Aorta (tissue), 5 donors: ENCODE results near the gene ALLC. TPM values are rescaled to one million over a fixed set of nuclear protein-coding genes. Genes with fewer than 3 reads are reported as not detected.
A peak's percentile ranks its signal among the peaks of the same experiment; 100 is the strongest.
"Not testable (repeated sequence)": the region's sequence is repeated elsewhere in the genome, so short reads cannot be mapped to it uniquely, and the experiment has no call there.

Experiments
- ATAC-seq: fragments of 200-7000 bp; cut with Tn5 transposase; one replicate; pipeline ENCODE4 v1.9.1; 2022; ENCODE audit warnings: moderate library complexity; ENCODE audit not compliant: low FRiP score
- DNase-seq, 2 donors: peaks; one replicate each; pipeline ENCODE4 v3.0.0-alpha.2; 2020
- H3K27ac ChIP-seq, 2 donors: one replicate each; pipeline ENCODE4 v1.5.1; 2013; ENCODE audit warnings: low read length in 2 of 2, mild to moderate bottlenecking in 2 of 2, moderate library complexity in 2 of 2, control low read depth in 1 of 2, inconsistent platforms in 1 of 2, low read depth in 1 of 2
- H3K27me3 ChIP-seq, 2 donors: one replicate each; pipeline ENCODE4 v1.6.1; 2013; ENCODE audit warnings: control low read depth in 1 of 2, low read length in 1 of 2, mild to moderate bottlenecking in 1 of 2, moderate library complexity in 1 of 2; ENCODE audit not compliant: insufficient read depth in 2 of 2, control insufficient read depth in 1 of 2
- H3K36me3 ChIP-seq, 2 donors: one replicate each; pipeline ENCODE4 v1.6.1; 2013; ENCODE audit warnings: control low read depth in 1 of 2, low read length in 1 of 2, mild to moderate bottlenecking in 1 of 2; ENCODE audit not compliant: insufficient read depth in 2 of 2, control insufficient read depth in 1 of 2
- H3K4me1 ChIP-seq, 2 donors: one replicate each; pipeline ENCODE4 v1.6.1; 2013; ENCODE audit warnings: low read length in 2 of 2, control low read depth in 1 of 2, mild to moderate bottlenecking in 1 of 2, moderate library complexity in 1 of 2; ENCODE audit not compliant: insufficient read depth in 2 of 2, control insufficient read depth in 1 of 2
- H3K4me3 ChIP-seq, 2 donors: one replicate each; pipeline ENCODE4 v1.5.1; 2013; ENCODE audit warnings: low read length in 2 of 2, control low read depth in 1 of 2, mild to moderate bottlenecking in 1 of 2
- H3K9me3 ChIP-seq: one replicate; pipeline ENCODE4 v1.6.1; 2013; ENCODE audit warnings: mild to moderate bottlenecking, low read length; ENCODE audit not compliant: control insufficient read depth
- WGBS, 2 donors: extraction: QIAGEN DNeasy Blood & Tissue Kit; methylation state at CpG; one replicate each; pipeline ENCODE4 v1.1.7; 2013; 5-methylcytosine and 5-hydroxymethylcytosine counted together
- intact Hi-C, 2 donors: fragments of 100-400 bp; cut with DNase I; formaldehyde crosslinking; loops; one replicate each; pipeline versions ENCODE4 v1.14.2 to v1.15.0; 2022
- polyA plus RNA-seq, 2 donors: library from polyadenylated mRNA; stranded (reverse); fragments of 200-250 nt; gene quantifications; one replicate each; pipeline ENCODE4 v1.2.3, GENCODE V29; 2013
- total RNA-seq, 2 donors: library from RNA; stranded (reverse); fragmentation: NEBNext Ultra II Directional; extraction: Animal tissue kit (Norgen Biotek cat#: 25700); gene quantifications; one replicate each; pipeline ENCODE4 v1.2.1, GENCODE V29; 2021
- donor health status: healthy with polysubstance abuse.
- donor health status: Bipolar disorder and iron deficiency.
- donor health status: DM: no; HTN: no; CAD: no.
- donor health status: DM: no; HTN: no; CAD: no.
- donor health status: DM: yes; HTN: yes; CAD: no.

ALLC gene
- total and polyA plus RNA-seq, 4 donors = 1.4 to 5.3 TPM; not detected in 2

- ATAC-seq, H3K9me3 ChIP-seq, H3K36me3 ChIP-seq, H3K4me1 ChIP-seq, intact Hi-C loops, H3K27me3 ChIP-seq, H3K4me3 ChIP-seq, H3K27ac ChIP-seq, DNase-seq: not testable (repeated sequence)
- 80 to 85% methylated on average over 2 of the region's 2 CpGs for WGBS, 2 donors
These were observed 43.3 kb upstream of the ALLC start for GRCh38 chr2:3614743-3615142.

GRCh38 chr2:3615541-3616200 is 42.3 kb upstream of the ALLC start:
- DNase-seq = peak in 1 of 2 donors; percentile 24
- 94 to 97% methylated on average over 41 to 46 of the region's 46 CpGs for WGBS, 2 donors

GRCh38 chr2:3616435-3617197 is 41.4 kb upstream of the ALLC start:
- H3K4me1 ChIP-seq, H3K9me3 ChIP-seq, H3K27ac ChIP-seq, H3K36me3 ChIP-seq, H3K27me3 ChIP-seq, H3K4me3 ChIP-seq, intact Hi-C loops, ATAC-seq: not testable (repeated sequence)
- WGBS, 2 donors = 96 to 99% methylated on average over 24 to 25 of the region's 25 CpGs
- peak in 1 of 2 donors; percentile 20 for DNase-seq

More at GRCh38 chr2:3615541-3616200, 42.3 kb upstream of the ALLC start:
- intact Hi-C loops, ATAC-seq, H3K27ac ChIP-seq, H3K36me3 ChIP-seq, H3K9me3 ChIP-seq, H3K4me3 ChIP-seq, H3K4me1 ChIP-seq, H3K27me3 ChIP-seq: not testable (repeated sequence)

DNA sequence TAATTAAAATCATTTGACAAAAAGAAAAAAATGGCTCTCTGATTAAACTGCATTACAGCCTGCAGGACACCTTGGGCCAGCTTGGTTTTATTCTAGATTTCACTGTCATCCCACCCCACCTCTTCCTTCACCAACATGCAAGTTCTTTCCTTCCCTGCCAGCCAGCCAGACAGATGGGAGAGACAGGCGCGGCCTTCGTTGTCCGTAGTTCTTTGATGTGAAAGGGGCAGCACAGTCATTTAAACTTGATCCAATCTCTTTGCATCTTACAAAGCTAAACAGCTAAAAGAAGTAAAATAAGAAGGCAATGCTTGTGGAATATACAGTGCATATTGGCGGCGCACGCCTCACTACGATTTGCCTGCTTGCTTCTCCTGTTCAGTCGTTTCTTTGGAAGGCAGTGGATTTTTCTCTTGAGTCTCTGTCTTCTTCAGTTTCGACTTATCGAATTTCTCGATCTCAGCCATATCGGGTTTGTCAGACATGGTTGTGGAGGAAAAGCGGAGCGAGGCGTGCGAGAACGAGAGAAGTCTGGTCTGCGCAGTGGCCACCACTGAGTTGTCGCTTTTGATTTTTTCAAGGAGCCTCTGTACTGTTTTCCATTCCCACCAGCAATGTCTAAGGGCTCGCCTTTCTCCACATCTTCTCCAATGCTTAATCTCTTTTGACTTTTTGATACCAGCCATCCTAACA is 40.7 kb upstream of the ALLC start:
- no peak for ATAC-seq
- Histone ChIP-seq H3K9me3 (peaks cover 1% of the 10 kb centered on the region), H3K27me3 (no peaks in the 10 kb centered on the region), H3K4me1 (no peaks in the 10 kb centered on the region), H3K27ac (no peak overlapping the region), H3K36me3 (no peaks in the 10 kb centered on the region), H3K4me3 (no peak overlapping the region)
- intact Hi-C loops = no loop called here
- DNase-seq = peak in 1 of 2 donors; percentile 39
- WGBS, 2 donors = 95 to 96% methylated on average over 21 of the region's 21 CpGs

- Histone ChIP-seq H3K4me3 (no peak overlapping the region), H3K9me3 (peaks cover 1% of the 10 kb centered on the region), H3K27ac (no peak overlapping the region), H3K36me3 (no peaks in the 10 kb centered on the region), H3K27me3 (no peaks in the 10 kb centered on the region), H3K4me1 (no peaks in the 10 kb centered on the region)
- DNase-seq (no peak), ATAC-seq (no peak)
- intact Hi-C loops = no loop called here
These were observed 39.6 kb upstream of the ALLC start for GRCh38 chr2:3618367-3618766.

DNA sequence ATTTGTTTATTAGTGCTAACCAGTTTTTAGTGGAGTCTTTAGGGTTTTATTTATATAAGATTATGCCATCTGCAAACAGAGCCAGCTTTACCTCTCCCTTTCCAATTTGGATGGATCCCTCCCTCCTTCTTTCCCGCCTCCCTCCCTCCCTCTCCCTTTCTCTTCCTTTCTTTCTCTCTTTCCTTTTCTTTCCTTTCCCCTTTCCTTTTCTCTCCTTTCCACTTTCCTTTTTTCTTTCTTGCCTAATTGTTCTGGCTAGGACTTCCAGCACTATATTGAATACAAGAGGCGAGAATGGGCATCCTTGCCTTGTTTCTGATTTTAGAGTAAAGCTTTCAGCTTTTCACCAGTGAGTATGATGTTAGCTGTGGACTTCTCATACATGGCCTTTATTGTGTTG is 39.0 kb upstream of the ALLC start:
- no peak for DNase-seq
- 88 to 98% methylated on average over 2 of the region's 2 CpGs for WGBS, 2 donors
- H3K4me1 ChIP-seq = no peaks in the 10 kb centered on the region
- H3K27me3 ChIP-seq = no peaks in the 10 kb centered on the region
- no peaks in the 10 kb centered on the region for H3K36me3 ChIP-seq
- no peak overlapping the region for H3K4me3 ChIP-seq
- intact Hi-C loops = no loop called here
- ATAC-seq = no peak
- H3K9me3 ChIP-seq = peaks cover 2% of the 10 kb centered on the region
- no peak overlapping the region for H3K27ac ChIP-seq

DNA sequence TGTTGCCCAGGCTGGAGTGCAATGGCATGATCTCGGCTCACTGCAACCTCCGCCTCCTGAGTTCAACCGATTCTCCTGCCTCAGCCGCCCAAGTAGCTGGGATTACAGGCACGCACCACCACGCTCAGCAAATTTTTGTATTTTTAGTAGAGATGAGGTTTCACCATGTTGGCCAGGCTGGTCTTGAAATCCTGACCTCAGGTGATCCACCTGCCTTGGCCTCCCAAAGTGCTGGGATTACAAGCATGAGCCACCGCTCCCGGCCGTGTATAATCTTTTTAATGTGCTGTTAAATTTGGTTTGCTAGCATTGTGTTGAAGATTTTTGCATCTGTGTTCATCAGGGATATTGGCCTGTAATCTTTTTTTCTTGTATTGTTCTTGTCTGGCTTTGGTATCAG is 38.3 kb upstream of the ALLC start:
- H3K27ac ChIP-seq, H3K9me3 ChIP-seq, H3K4me1 ChIP-seq, intact Hi-C loops, H3K4me3 ChIP-seq, H3K27me3 ChIP-seq, ATAC-seq, H3K36me3 ChIP-seq, DNase-seq: not testable (repeated sequence)
- 97 to 98% methylated on average over 9 of the region's 9 CpGs for WGBS, 2 donors

GRCh38 chr2:3620834-3621233 is 37.2 kb upstream of the ALLC start:
- no peaks in the 10 kb centered on the region for H3K27me3 ChIP-seq
- no peaks in the 10 kb centered on the region for H3K4me1 ChIP-seq
- intact Hi-C loops = no loop called here
- DNase-seq (no peak), ATAC-seq (no peak)
- peaks cover 3% of the 10 kb centered on the region for H3K9me3 ChIP-seq
- H3K27ac ChIP-seq = no peak overlapping the region
- H3K4me3 ChIP-seq = no peak overlapping the region
- WGBS, 2 donors = 22 to 32% methylated on average over 5 of the region's 5 CpGs
- no peaks in the 10 kb centered on the region for H3K36me3 ChIP-seq
